HPDE6-E6E7 (cell line): Measurements from ENCODE around the gene OR11H7.
"Not testable (repeated sequence)": the region's sequence is repeated elsewhere in the genome, so short reads cannot be mapped to it uniquely, and the experiment has no call there.

Experiments used
- DNase-seq: peaks from one replicate; pipeline ENCODE4 v3.0.0; 2011; ENCODE audit warnings: missing footprints; ENCODE audit errors: extremely low spot score

The OR11H7 gene

DNA sequence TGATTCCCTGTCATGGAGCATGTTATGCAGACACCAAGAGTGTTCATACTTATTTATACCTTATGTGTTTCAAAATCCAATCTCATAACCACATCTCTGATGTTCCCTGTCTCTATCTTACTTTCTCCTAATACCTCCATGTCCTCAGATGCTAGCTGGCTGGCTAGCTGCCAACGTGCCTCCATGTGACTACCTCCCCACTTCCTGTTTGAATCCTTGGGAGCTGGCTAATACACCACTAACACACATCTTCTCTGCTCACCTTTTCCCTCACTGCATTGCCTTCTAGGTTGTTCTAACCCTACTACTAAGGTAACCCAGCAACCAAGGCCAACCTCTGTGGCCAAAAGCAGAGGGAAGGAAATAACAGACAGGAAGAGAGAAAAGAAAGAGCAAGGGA is 49.6 kb downstream of the OR11H7 start:
- no peak for DNase-seq

- DNase-seq, result not testable (repeated sequence)
These were observed 51.5 kb downstream of the OR11H7 start for GRCh38 chr14:20280265-20280664.
